H1 (cell line): ENCODE results near the gene GRIA3. TPM values are rescaled to one million over a fixed set of nuclear protein-coding genes. Genes with fewer than 3 reads are reported as not detected.

Experiments used
- CTCF ChIA-PET: fragments of 300-600 bp; sonication (Branson Sonifier 250); formaldehyde crosslinking; loops from one replicate; lab custom pipeline; 2021; ENCODE audit not compliant: partially characterized antibody; lab: Charles Lee
- POLR2A ChIA-PET: fragments of 300-600 bp; sonication (Branson Sonifier 250); formaldehyde crosslinking; loops from one replicate; lab custom pipeline; 2021; ENCODE audit warnings: inconsistent platforms; ENCODE audit not compliant: partially characterized antibody; lab: Charles Lee
- DNase-seq, 2 experiments: peaks; one replicate each; pipeline versions ENCODE4 v3.0.0 to v3.0.0-alpha.2; 2010 to 2022; ENCODE audit warnings: low spot score in 2 of 2, low read depth in 1 of 2, mixed read lengths in 1 of 2
- FAIRE-seq: peaks from 2 replicates; lab custom pipeline; 2011; peaks lifted over from hg19 to GRCh38; lab: Jason Lieb, UNC
- H2AFZ ChIP-seq: 2 replicates; pipeline ENCODE4 v1.8.1; 2012; ENCODE audit warnings: low read length, inconsistent platforms
- H2AK5ac ChIP-seq: 2 replicates; pipeline ENCODE4 v1.6.1; 2013; ENCODE audit warnings: low read depth, low read length
- H2BK120ac ChIP-seq: replicated peaks from 2 replicates; pipeline ENCODE3; 2013; ENCODE audit warnings: low read depth, low read length, inconsistent platforms
- H2BK12ac ChIP-seq: 2 replicates; pipeline ENCODE4 v1.6.1; 2013; ENCODE audit warnings: low read depth, low read length
- H2BK15ac ChIP-seq: 2 replicates; pipeline ENCODE4 v1.6.1; 2013; ENCODE audit warnings: low read length
- H2BK20ac ChIP-seq: 2 replicates; pipeline ENCODE4 v1.6.1; 2013; ENCODE audit warnings: low read length
- H2BK5ac ChIP-seq: 2 replicates; pipeline ENCODE4 v1.6.1; 2013; ENCODE audit warnings: low read depth, low read length
- H3K14ac ChIP-seq: 2 replicates; pipeline ENCODE4 v1.6.1; 2013; ENCODE audit warnings: inconsistent platforms; ENCODE audit not compliant: insufficient read length
- H3K18ac ChIP-seq: 2 replicates; pipeline ENCODE4 v1.6.1; 2013; ENCODE audit warnings: low read length; ENCODE audit errors: extremely low read depth
- H3K23ac ChIP-seq: 2 replicates; pipeline ENCODE4 v1.6.1; 2013; ENCODE audit warnings: inconsistent platforms; ENCODE audit not compliant: insufficient read length
- H3K23me2 ChIP-seq: 2 replicates; pipeline ENCODE4 v1.6.1; 2013; ENCODE audit warnings: low read depth, low read length
- H3K27ac ChIP-seq: 2 replicates; pipeline ENCODE4 v1.6.1; 2011; ENCODE audit warnings: low read depth, low read length, inconsistent platforms
- H3K27me3 ChIP-seq, 4 experiments: replicated peaks in 1 of 4; 1 replicate in 1 of 4; 2 replicates in 3 of 4; pipeline versions ENCODE4 v1.6.1 to v1.8.1; 2011 to 2013; ENCODE audit warnings: low read length in 3 of 4, mild to moderate bottlenecking in 3 of 4, inconsistent platforms in 2 of 4, mixed read lengths in 2 of 4, moderate library complexity in 1 of 4; ENCODE audit not compliant: control insufficient read depth in 3 of 4, insufficient read depth in 3 of 4; ENCODE audit errors: extremely low read depth in 1 of 4
- H3K36me3 ChIP-seq, 4 experiments: 2 replicates each; pipeline versions ENCODE4 v1.6.1 to v1.8.1; 2011 to 2013; ENCODE audit warnings: mild to moderate bottlenecking in 4 of 4, low read length in 3 of 4, moderate library complexity in 2 of 4, control low read depth in 1 of 4, inconsistent platforms in 1 of 4; ENCODE audit not compliant: insufficient read depth in 4 of 4, control insufficient read depth in 2 of 4
- H3K4ac ChIP-seq: replicated peaks from 2 replicates; pipeline ENCODE3; 2013; ENCODE audit warnings: low read length, low read depth, mixed read lengths, inconsistent platforms; ENCODE audit not compliant: insufficient read length
- H3K4me1 ChIP-seq, 4 experiments: replicated peaks in 1 of 4; 1 replicate in 1 of 4; 2 replicates in 3 of 4; pipeline versions ENCODE4 v1.6.1 to v1.8.1; 2011 to 2013; ENCODE audit warnings: low read length in 3 of 4, inconsistent platforms in 2 of 4, mixed read lengths in 1 of 4; ENCODE audit not compliant: insufficient read depth in 4 of 4, control insufficient read depth in 3 of 4
- H3K4me2 ChIP-seq, 2 experiments: 2 replicates each; pipeline versions ENCODE4 v1.6.1 to v1.8.1; 2011 to 2013; ENCODE audit warnings: low read depth in 2 of 2, low read length in 2 of 2, control low read depth in 1 of 2, inconsistent platforms in 1 of 2, mild to moderate bottlenecking in 1 of 2; ENCODE audit not compliant: insufficient read depth in 1 of 2
- H3K4me3 ChIP-seq, 4 experiments: fragments of 200-600, 300-600 bp in 1 of 4; sonication (generic), shearing (Covaris generic), sonication (Bioruptor Twin) in 1 of 4; 2 replicates each; pipeline versions ENCODE4 v1.5.1 to v1.8.1; 2011 to 2016; ENCODE audit warnings: low read length in 4 of 4, low read depth in 3 of 4, control low read depth in 2 of 4, inconsistent platforms in 2 of 4, mild to moderate bottlenecking in 2 of 4, mixed read lengths in 1 of 4, moderate library complexity in 1 of 4; ENCODE audit not compliant: insufficient read depth in 2 of 4; ENCODE audit errors: extremely low read depth in 1 of 4
- H3K56ac ChIP-seq: replicated peaks from 2 replicates; pipeline ENCODE3; 2013; ENCODE audit warnings: low read depth, mild to moderate bottlenecking, mixed read lengths, low read length, inconsistent platforms; ENCODE audit not compliant: insufficient read length
- H3K79me1 ChIP-seq: 2 replicates; pipeline ENCODE4 v1.6.1; 2013; ENCODE audit warnings: low read depth, low read length, control low read depth
- H3K79me2 ChIP-seq, 2 experiments: 2 replicates each; pipeline versions ENCODE4 v1.6.1 to v1.8.1; 2012 to 2013; ENCODE audit warnings: low read length in 2 of 2, mild to moderate bottlenecking in 2 of 2, inconsistent platforms in 1 of 2; ENCODE audit not compliant: insufficient read depth in 2 of 2, control insufficient read depth in 1 of 2
- H3K9ac ChIP-seq, 4 experiments: replicated peaks in 1 of 4; 1 replicate in 1 of 4; 2 replicates in 3 of 4; pipeline versions ENCODE4 v1.6.1 to v1.8.1; 2011 to 2013; ENCODE audit warnings: low read depth in 3 of 4, low read length in 3 of 4, control low read depth in 2 of 4, mild to moderate bottlenecking in 2 of 4, moderate library complexity in 2 of 4, inconsistent platforms in 1 of 4; ENCODE audit errors: extremely low read depth in 1 of 4
- H3K9me3 ChIP-seq, 2 experiments: 2 replicates each; pipeline versions ENCODE4 v1.6.1 to v1.8.1; 2012 to 2013; ENCODE audit warnings: mild to moderate bottlenecking in 2 of 2, moderate library complexity in 2 of 2, control low read depth in 1 of 2, inconsistent platforms in 1 of 2, low read depth in 1 of 2, low read length in 1 of 2, mixed read lengths in 1 of 2; ENCODE audit not compliant: insufficient read depth in 2 of 2
- H4K20me1 ChIP-seq, 2 experiments: replicated peaks in 1 of 2; 2 replicates each; pipeline versions ENCODE3 to v1.8.1; 2011 to 2013; ENCODE audit warnings: inconsistent platforms in 2 of 2, low read length in 2 of 2, mild to moderate bottlenecking in 1 of 2; ENCODE audit not compliant: insufficient read depth in 2 of 2, control insufficient read depth in 1 of 2
- H4K5ac ChIP-seq: 2 replicates; pipeline ENCODE4 v1.6.1; 2013; ENCODE audit warnings: low read length, low read depth, mixed read lengths, inconsistent platforms; ENCODE audit not compliant: insufficient read length
- H4K8ac ChIP-seq: 2 replicates; pipeline ENCODE4 v1.8.0; 2013; ENCODE audit warnings: mild to moderate bottlenecking, moderate library complexity, low read length, inconsistent platforms; ENCODE audit not compliant: insufficient read depth; ENCODE audit errors: extremely low read depth
- H4K91ac ChIP-seq: replicated peaks from 2 replicates; pipeline ENCODE3; 2013; ENCODE audit warnings: low read length, mixed read lengths, inconsistent platforms; ENCODE audit not compliant: insufficient read length
- BACH1 ChIP-seq: IDR thresholded peaks from 2 replicates; pipeline ENCODE4 v1.6.1; 2012; ENCODE audit warnings: low read length, improper control_type of control experiment
- JUND ChIP-seq: IDR thresholded peaks from 2 replicates; pipeline ENCODE4 v1.6.1; 2011; ENCODE audit warnings: mild to moderate bottlenecking, improper control_type of control experiment, low read length
- KDM1A ChIP-seq: fragments of 200-600, 300-600 bp; sonication (generic); IDR thresholded peaks from 2 replicates; pipeline ENCODE4 v1.7.1; 2016; ENCODE audit warnings: mild to moderate bottlenecking, low read length, borderline replicate concordance
- KDM5A ChIP-seq: fragments of 200-600 bp; IDR thresholded peaks from 2 replicates; pipeline ENCODE4 v1.7.1; 2012; ENCODE audit warnings: mild to moderate bottlenecking, low read length, inconsistent platforms, mixed read lengths
- POLR2A ChIP-seq, 2 experiments: IDR thresholded peaks; 1 replicate in 1 of 2; 2 replicates in 1 of 2; pipeline ENCODE4 v1.6.1; 2011; ENCODE audit warnings: low read depth in 2 of 2, low read length in 2 of 2, mild to moderate bottlenecking in 2 of 2; ENCODE audit errors: control extremely low read depth in 1 of 2
- SAP30 ChIP-seq: fragments of 300-600 bp; sonication (generic); IDR thresholded peaks from 2 replicates; pipeline ENCODE4 v1.7.1; 2012; ENCODE audit warnings: low read length, moderate library complexity, mild to moderate bottlenecking, inconsistent platforms; ENCODE audit not compliant: insufficient read depth, insufficient replicate concordance
- WGBS, 2 experiments: shearing (Covaris generic) in 1 of 2; methylation state at CpG; one replicate each; pipeline versions ENCODE4 v1.1.6 to v1.1.7; 2013 to 2015; ENCODE audit warnings: low lambda C conversion rate in 2 of 2, mixed read lengths in 2 of 2, inconsistent platforms in 1 of 2, low coverage in 1 of 2, missing lambda C conversion rate in 1 of 2; ENCODE audit not compliant: insufficient replicate concordance in 2 of 2, insufficient coverage in 1 of 2, insufficient read length in 1 of 2; ENCODE audit errors: extremely low coverage in 1 of 2, missing lambda C conversion rate in 1 of 2; 5-methylcytosine and 5-hydroxymethylcytosine counted together
- polyA plus RNA-seq, 7 experiments: library from polyadenylated mRNA; depleted of rRNA in 3 of 7; stranded (reverse) in 5 of 7; unstranded in 2 of 7; fragments of >200 nt in 5 of 7; fragments of 200-250 nt in 2 of 7; gene quantifications; 1 replicate in 5 of 7; 2 replicates in 1 of 7; 4 replicates in 1 of 7; pipeline versions ENCODE4 v1.2.1 to v1.2.3, GENCODE V29; 2011 to 2013; ENCODE audit warnings: missing spikeins in 2 of 7, mixed read lengths in 2 of 7
- total RNA-seq: library from RNA; stranded (reverse); fragmentation: NEBNext Ultra II Directional; extraction: Animal tissue kit (Norgen Biotek cat#: 25700); gene quantifications from 2 replicates; pipeline ENCODE4 v1.2.1, GENCODE V29; 2021

The GRIA3 gene
- total and polyA plus RNA-seq, 2 of the 8 experiments (the other 6 are each of a cell fraction or from before 2014, with no cell fraction given): 2.6 to 3.0 TPM

GRCh38 chrX:123486297-123486696 is 302.2 kb downstream of the GRIA3 start:
- Histone ChIP-seq H3K18ac (no peak overlapping the region), H3K79me2 (no peaks in the 10 kb centered on the region), H2BK120ac (no peak overlapping the region), H2AFZ (no peak overlapping the region), H3K14ac (no peak overlapping the region), H4K20me1 (no peaks in the 10 kb centered on the region), H3K79me1 (no peaks in the 10 kb centered on the region), H3K56ac (no peak overlapping the region), H3K23ac (no peak overlapping the region), H3K36me3 (no peaks in the 10 kb centered on the region), H3K27ac (no peak overlapping the region), H4K5ac (no peak overlapping the region), H2BK20ac (no peak overlapping the region), H2BK12ac (no peak overlapping the region), H4K8ac (no peak overlapping the region), H2BK15ac (no peak overlapping the region), H2BK5ac (no peak overlapping the region), H3K4me3 (no peak overlapping the region), H3K23me2 (no peaks in the 10 kb centered on the region), H3K27me3 (no peaks in the 10 kb centered on the region), H3K9ac (no peak overlapping the region), H3K4ac (no peak overlapping the region), H4K91ac (no peak overlapping the region), H3K4me2 (no peak overlapping the region), H3K4me1 (peaks cover 0 to 4% (median 0%) of the 10 kb centered on the region in 4 experiments; a peak in 1 of 7 replicates), H2AK5ac (no peak overlapping the region), H3K9me3 (no peaks in the 10 kb centered on the region)
- POLR2A ChIA-PET: no interaction called here
- 100% methylated on average over 2 of the region's 2 CpGs; no CpG with 5 or more reads in 1 of the 2 experiments for WGBS, 2 experiments
- no peak for FAIRE-seq
- no peak for DNase-seq
- CTCF ChIA-PET: no interaction called here
- TF ChIP-seq JUND: no peak
- TF ChIP-seq KDM5A: no peak
- no peak for TF ChIP-seq SAP30
- TF ChIP-seq BACH1: no peak
- no peak for TF ChIP-seq POLR2A (IDR thresholded peaks at IDR 0.05; ENCODE audit: control extremely low read depth in 1 of 2, low read depth in 2 of 2, low read length in 2 of 2)
- no peak for TF ChIP-seq KDM1A
